Endodermal cell (in vitro differentiated cells): Measurements from ENCODE around the gene ZBED5. TPM values are rescaled to one million over a fixed set of nuclear protein-coding genes. Genes with fewer than 3 reads are reported as not detected.

Source experiments
- DNase-seq: peaks from one replicate; pipeline ENCODE4 v3.0.0-alpha.2; 2017
- H3K27ac ChIP-seq: 2 replicates; pipeline ENCODE4 v1.5.1; 2013; ENCODE audit warnings: mild to moderate bottlenecking, low read depth, low read length, moderate library complexity
- H3K27me3 ChIP-seq: 2 replicates; pipeline ENCODE4 v1.6.1; 2013; ENCODE audit warnings: mild to moderate bottlenecking, low read length, moderate library complexity; ENCODE audit not compliant: insufficient read depth, control insufficient read depth, poor library complexity, severe bottlenecking
- H3K36me3 ChIP-seq: 2 replicates; pipeline ENCODE4 v1.7.0; 2013; ENCODE audit warnings: mild to moderate bottlenecking, low read length, moderate library complexity; ENCODE audit not compliant: control insufficient read depth, insufficient read depth
- H3K4me1 ChIP-seq: one replicate; pipeline ENCODE4 v1.7.0; 2013; ENCODE audit warnings: low read length; ENCODE audit not compliant: control insufficient read depth, insufficient read depth
- H3K4me3 ChIP-seq: 2 replicates; pipeline ENCODE4 v1.5.1; 2013; ENCODE audit warnings: mild to moderate bottlenecking, low read length, moderate library complexity
- H3K9ac ChIP-seq: 2 replicates; pipeline ENCODE4 v1.6.1; 2013; ENCODE audit warnings: mild to moderate bottlenecking, low read length, moderate library complexity; ENCODE audit not compliant: poor library complexity, severe bottlenecking; ENCODE audit errors: extremely low read depth
- H3K9me3 ChIP-seq: 2 replicates; pipeline ENCODE4 v1.6.1; 2013; ENCODE audit warnings: mild to moderate bottlenecking, low read length, moderate library complexity; ENCODE audit not compliant: control insufficient read depth
- H3K27ac Mint-ChIP-seq: 2 replicates; pipeline ENCODE4 v1.8.0; 2020; ENCODE audit warnings: mixed read lengths
- H3K27me3 Mint-ChIP-seq: 2 replicates; pipeline ENCODE4 v1.8.0; 2021; ENCODE audit warnings: mild to moderate bottlenecking, mixed read lengths; ENCODE audit not compliant: insufficient read depth
- H3K36me3 Mint-ChIP-seq: 2 replicates; pipeline ENCODE4 v1.8.0; 2020; ENCODE audit warnings: low read depth, mixed read lengths
- H3K4me1 Mint-ChIP-seq: 2 replicates; pipeline ENCODE4 v1.8.0; 2020; ENCODE audit warnings: mixed read lengths
- H3K4me3 Mint-ChIP-seq: 2 replicates; pipeline ENCODE4 v1.8.0; 2020; ENCODE audit warnings: mild to moderate bottlenecking, moderate library complexity, mixed read lengths
- H3K9me3 Mint-ChIP-seq: 2 replicates; pipeline ENCODE4 v1.8.0; 2020; ENCODE audit warnings: mild to moderate bottlenecking, mixed read lengths
- CTCF ChIP-seq: fragments of 200-600 bp; sonication (generic); conservative IDR thresholded peaks from 2 replicates; pipeline ENCODE4 v1.5.0; 2021; ENCODE audit warnings: antibody characterized with exemption, mild to moderate bottlenecking
- WGBS, 2 experiments: methylation state at CpG; one replicate each; pipeline versions ENCODE4 v1.1.5 to v1.1.7; 2013; ENCODE audit warnings: missing lambda C conversion rate in 2 of 2, mixed read lengths in 1 of 2; ENCODE audit not compliant: insufficient coverage in 1 of 2, insufficient read length in 1 of 2; 5-methylcytosine and 5-hydroxymethylcytosine counted together
- total RNA-seq, 2 donors: library from RNA; stranded (reverse); fragmentation: NEBNext Ultra II Directional in 1 of 2; extraction: Animal tissue kit (Norgen Biotek cat#: 25700) in 1 of 2; gene quantifications; 2 replicates in 1 of 2; 3 replicates in 1 of 2; pipeline ENCODE4 v1.2.1, GENCODE V29; 2021

Gene ZBED5
- total RNA-seq, 2 donors from 2014 or later, result 51.6 to 57.8 TPM

GRCh38 chr11:10866893-10867331 is 9.1 kb upstream of the ZBED5 start:
- TF ChIP-seq CTCF, result no peak
- Mint-ChIP-seq H3K4me3 (no peak overlapping the region), H3K4me1 (peaks cover 7% of the 10 kb centered on the region), H3K27me3 (no peaks in the 10 kb centered on the region), H3K36me3 (no peaks in the 10 kb centered on the region), H3K9me3 (peaks cover 7% of the 10 kb centered on the region), H3K27ac (no peak overlapping the region)
- H3K9me3 ChIP-seq, result peaks cover 5% of the 10 kb centered on the region
- no peaks in the 10 kb centered on the region for H3K4me1 ChIP-seq
- no peaks in the 10 kb centered on the region for H3K27me3 ChIP-seq
- no peak overlapping the region for H3K27ac ChIP-seq
- no peak for DNase-seq
- H3K9ac ChIP-seq, result no peak overlapping the region
- 91 to 93% methylated on average over 3 to 10 of the region's 10 CpGs for WGBS, 2 experiments
- H3K4me3 ChIP-seq, result no peak overlapping the region
- no peaks in the 10 kb centered on the region for H3K36me3 ChIP-seq

- Histone ChIP-seq H3K4me3 (no peak overlapping the region), H3K9me3 (no peaks in the 10 kb centered on the region), H3K4me1 (no peaks in the 10 kb centered on the region), H3K36me3 (no peaks in the 10 kb centered on the region), H3K27me3 (no peaks in the 10 kb centered on the region), H3K27ac (no peak overlapping the region), H3K9ac (no peak overlapping the region)
- Mint-ChIP-seq H3K9me3 (no peaks in the 10 kb centered on the region), H3K27ac (no peak overlapping the region), H3K4me3 (no peak overlapping the region), H3K36me3 (no peaks in the 10 kb centered on the region), H3K27me3 (no peaks in the 10 kb centered on the region), H3K4me1 (peaks cover 7% of the 10 kb centered on the region)
- DNase-seq, result no peak
- no peak for TF ChIP-seq CTCF
Measured at GRCh38 chr11:10865837-10866270, 8.0 kb upstream of the ZBED5 start.

- H3K4me1 Mint-ChIP-seq, result peaks cover 13% of the 10 kb centered on the region
- no peak for DNase-seq
- H3K27ac ChIP-seq, result no peak overlapping the region
- no peaks in the 10 kb centered on the region for H3K36me3 ChIP-seq
- H3K4me3 ChIP-seq, result no peak overlapping the region
- 80 to 91% methylated on average over 2 of the region's 2 CpGs for WGBS, 2 experiments
- no peak overlapping the region for H3K27ac Mint-ChIP-seq
- no peaks in the 10 kb centered on the region for H3K27me3 Mint-ChIP-seq
- H3K9me3 Mint-ChIP-seq, result no peaks in the 10 kb centered on the region
- no peaks in the 10 kb centered on the region for H3K9me3 ChIP-seq
- H3K4me3 Mint-ChIP-seq, result no peak overlapping the region
- no peak for TF ChIP-seq CTCF
- no peaks in the 10 kb centered on the region for H3K4me1 ChIP-seq
- H3K9ac ChIP-seq, result no peak overlapping the region
- H3K27me3 ChIP-seq, result no peaks in the 10 kb centered on the region
- H3K36me3 Mint-ChIP-seq, result no peaks in the 10 kb centered on the region
Measured at GRCh38 chr11:10864688-10865087, 6.8 kb upstream of the ZBED5 start.
